GM19395 (cell line): ENCODE results near the gene SGIP1.
"Not testable (repeated sequence)": the region's sequence is repeated elsewhere in the genome, so short reads cannot be mapped to it uniquely, and the experiment has no call there.

Experiments used
- ATAC-seq: cut with Tn5 transposase; IDR thresholded peaks from one replicate; pipeline ENCODE4 v1.9.1; 2021; ENCODE audit warnings: mild to moderate bottlenecking, moderate library complexity; ENCODE audit not compliant: unreplicated experiment

SGIP1 gene

GRCh38 chr1:66725885-66726665 lies 192.1 kb downstream of the SGIP1 start:
- ATAC-seq, result peak; percentile 88

- no peak for ATAC-seq
These were observed 194.1 kb downstream of the SGIP1 start for GRCh38 chr1:66728021-66728420.

GRCh38 chr1:66728716-66729115 lies 194.8 kb downstream of the SGIP1 start:
- ATAC-seq, result not testable (repeated sequence)

GRCh38 chr1:66729119-66729518 lies 195.2 kb downstream of the SGIP1 start:
- ATAC-seq, result no peak

GRCh38 chr1:66729523-66729922 lies 195.6 kb downstream of the SGIP1 start:
- ATAC-seq, result no peak

GRCh38 chr1:66730462-66730861 lies 196.5 kb downstream of the SGIP1 start:
- no peak for ATAC-seq

- peak; percentile 51 for ATAC-seq
These were observed 197.4 kb downstream of the SGIP1 start for GRCh38 chr1:66731170-66731865.

GRCh38 chr1:66732407-66733166 lies 198.6 kb downstream of the SGIP1 start:
- peak; percentile 81 for ATAC-seq

- no peak for ATAC-seq
These were observed 199.5 kb downstream of the SGIP1 start for GRCh38 chr1:66733348-66734017.

GRCh38 chr1:66734531-66734930 lies 200.6 kb downstream of the SGIP1 start:
- not testable (repeated sequence) for ATAC-seq

- no peak for ATAC-seq
These were observed 203.9 kb downstream of the SGIP1 start for GRCh38 chr1:66737836-66738235.

GRCh38 chr1:66739401-66740157 lies 205.6 kb downstream of the SGIP1 start:
- peak; percentile 75 for ATAC-seq

- ATAC-seq, result no peak
These were observed 211.5 kb downstream of the SGIP1 start for GRCh38 chr1:66745451-66745850.

GRCh38 chr1:66747501-66747900 lies 213.5 kb downstream of the SGIP1 start:
- ATAC-seq, result no peak

- no peak for ATAC-seq
These were observed 216.6 kb downstream of the SGIP1 start for GRCh38 chr1:66750577-66750976.

GRCh38 chr1:66751160-66751559 lies 217.2 kb downstream of the SGIP1 start:
- no peak for ATAC-seq

- ATAC-seq, result peak; percentile 59
These were observed 218.1 kb downstream of the SGIP1 start, which contains the start of gene DYNLT5 for GRCh38 chr1:66752000-66752592. TSS of gene DYNLT5 (plus strand) at chr1:66752459. CDS start at chr1:66754659, 2,200 bp downstream.

GRCh38 chr1:66752671-66753371 lies 218.9 kb downstream of the SGIP1 start:
- ATAC-seq, result peak; percentile 21

- no peak for ATAC-seq
These were observed 223.8 kb downstream of the SGIP1 start for GRCh38 chr1:66757722-66758240.
